Right hindlimb (tissue), 1 donor: ENCODE results near the gene KLK15.

Source experiments
- DNase-seq: peaks from one replicate; pipeline ENCODE4 v3.0.0-alpha.2; 2018

The KLK15 gene

GRCh38 chr19:50833117-50833801 lies at the start of gene KLK15:
KLK15 (minus strand) TSS chr19:50833574; CDS start chr19:50831492, 2,082 bp downstream.
- no peak for DNase-seq

- no peak for DNase-seq
These were observed 48.8 kb upstream of the KLK15 start for GRCh38 chr19:50882188-50882587.

GRCh38 chr19:50880241-50880640 lies 46.9 kb upstream of the KLK15 start:
- no peak for DNase-seq

- no peak for DNase-seq
These were observed 45.5 kb upstream of the KLK15 start for GRCh38 chr19:50878851-50879250.

- no peak for DNase-seq
These were observed 44.0 kb upstream of the KLK15 start for GRCh38 chr19:50877338-50877737.

GRCh38 chr19:50876456-50876855 lies 43.1 kb upstream of the KLK15 start:
- DNase-seq = no peak

- no peak for DNase-seq
These were observed 42.5 kb upstream of the KLK15 start for GRCh38 chr19:50875795-50876422.

- DNase-seq = no peak
These were observed 40.8 kb upstream of the KLK15 start for GRCh38 chr19:50874211-50874610.

GRCh38 chr19:50873056-50873455 lies 39.7 kb upstream of the KLK15 start, which contains the start of gene KLK2:
KLK2 (plus strand) TSS chr19:50873439; CDS start chr19:50873474, 35 bp downstream.
- no peak for DNase-seq

GRCh38 chr19:50870417-50871089 lies 37.2 kb upstream of the KLK15 start:
- no peak for DNase-seq

- DNase-seq = no peak
These were observed 36.1 kb upstream of the KLK15 start for GRCh38 chr19:50869479-50869878.

GRCh38 chr19:50861496-50862286 lies 28.3 kb upstream of the KLK15 start:
- DNase-seq = no peak

- no peak for DNase-seq
These were observed 27.6 kb upstream of the KLK15 start for GRCh38 chr19:50861010-50861409.

- no peak for DNase-seq
These were observed 26.5 kb upstream of the KLK15 start for GRCh38 chr19:50859849-50860248.

- no peak for DNase-seq
These were observed 25.5 kb upstream of the KLK15 start for GRCh38 chr19:50858886-50859285.

GRCh38 chr19:50857366-50857765 lies 24.0 kb upstream of the KLK15 start:
- no peak for DNase-seq

- DNase-seq = no peak
These were observed 21.4 kb upstream of the KLK15 start, which contains the start of gene KLK3 for GRCh38 chr19:50854636-50855410. KLK3 (plus strand) TSS chr19:50854915; CDS start chr19:50854956, 41 bp downstream.

GRCh38 chr19:50851620-50852019 lies 18.2 kb upstream of the KLK15 start:
- no peak for DNase-seq

- no peak for DNase-seq
These were observed 17.4 kb upstream of the KLK15 start for GRCh38 chr19:50850738-50851137.

GRCh38 chr19:50844296-50844935 lies 11.0 kb upstream of the KLK15 start:
- DNase-seq = no peak

- no peak for DNase-seq
These were observed 10.4 kb upstream of the KLK15 start for GRCh38 chr19:50843701-50844221.
